SK-N-SH (cell line): ENCODE measurements around the gene TMEM11. TPM values are rescaled to one million over a fixed set of nuclear protein-coding genes. Genes with fewer than 3 reads are reported as not detected.

ENCODE experiments used
- CTCF ChIA-PET: fragments of 300-600, 350-600 bp; formaldehyde crosslinking; extraction: SDS; loops from one replicate; lab custom pipeline; 2021; lab: Yijun Ruan, JAX
- POLR2A ChIA-PET: fragments of 350-600 bp; sonication (Branson Sonifier 250); formaldehyde crosslinking; extraction: SDS; loops from one replicate; lab custom pipeline; 2020; ENCODE audit warnings: antibody characterized with exemption, inconsistent platforms; lab: Yijun Ruan, JAX
- DNase-seq: peaks from one replicate; pipeline ENCODE4 v3.0.0; 2012
- H2AFZ ChIP-seq: fragments of 200-600 bp; sonication (generic); 2 replicates; pipeline ENCODE4 v1.8.1; 2016; ENCODE audit warnings: antibody characterized with exemption, mild to moderate bottlenecking, low read depth
- H3F3A ChIP-seq: fragments of 200-600 bp; sonication (generic); replicated peaks from 2 replicates; pipeline ENCODE3; 2016; ENCODE audit warnings: antibody characterized with exemption, mild to moderate bottlenecking; ENCODE audit not compliant: insufficient read depth
- H3K27ac ChIP-seq, 2 experiments: fragments of 200-500 bp in 1 of 2; fragments of 200-600 bp in 1 of 2; sonication (Bioruptor generic) in 1 of 2; sonication (generic), shearing (Covaris generic) in 1 of 2; 2 replicates each; pipeline versions ENCODE4 v1.5.1 to v1.6.1; 2014 to 2016; ENCODE audit warnings: low read depth in 2 of 2, inconsistent platforms in 1 of 2, low read length in 1 of 2, mild to moderate bottlenecking in 1 of 2, mixed read lengths in 1 of 2
- H3K27me3 ChIP-seq: fragments of 200-600 bp; sonication (generic), shearing (Covaris generic); 2 replicates; pipeline ENCODE4 v1.6.1; 2016; ENCODE audit warnings: mixed run types; ENCODE audit not compliant: insufficient read depth
- H3K36me3 ChIP-seq, 2 experiments: fragments of 200-500 bp in 1 of 2; fragments of 200-600 bp in 1 of 2; sonication (Bioruptor generic) in 1 of 2; sonication (generic) in 1 of 2; replicated peaks in 1 of 2; 2 replicates each; pipeline versions ENCODE3 to v1.5.1; 2014 to 2016; ENCODE audit warnings: low read length in 1 of 2, mild to moderate bottlenecking in 1 of 2; ENCODE audit not compliant: insufficient read depth in 2 of 2, control insufficient read depth in 1 of 2
- H3K4me1 ChIP-seq, 2 experiments: fragments of 200-500 bp in 1 of 2; fragments of 200-600 bp in 1 of 2; sonication (Bioruptor generic) in 1 of 2; sonication (generic), shearing (Covaris generic) in 1 of 2; 2 replicates each; pipeline versions ENCODE4 v1.5.1 to v1.6.1; 2014 to 2016; ENCODE audit warnings: low read depth in 1 of 2, low read length in 1 of 2, mixed run types in 1 of 2; ENCODE audit not compliant: insufficient read depth in 2 of 2, control insufficient read depth in 1 of 2
- H3K4me2 ChIP-seq: fragments of 200-600 bp; sonication (generic), shearing (Covaris generic); 2 replicates; pipeline ENCODE4 v1.6.1; 2017; ENCODE audit warnings: mixed run types
- H3K4me3 ChIP-seq, 2 experiments: fragments of 200-500 bp in 1 of 2; fragments of 200-600 bp in 1 of 2; sonication (Bioruptor generic) in 1 of 2; sonication (generic), shearing (Covaris generic) in 1 of 2; 2 replicates each; pipeline versions ENCODE4 v1.5.1 to v1.8.1; 2014 to 2016; ENCODE audit warnings: low read depth in 2 of 2, inconsistent platforms in 1 of 2, low read length in 1 of 2, mild to moderate bottlenecking in 1 of 2, mixed read lengths in 1 of 2, moderate library complexity in 1 of 2
- H3K79me2 ChIP-seq: fragments of 200-600 bp; sonication (generic); 2 replicates; pipeline ENCODE4 v1.8.1; 2017; ENCODE audit warnings: mild to moderate bottlenecking; ENCODE audit not compliant: insufficient read depth
- H3K9ac ChIP-seq: fragments of 200-600 bp; sonication (generic); 2 replicates; pipeline ENCODE4 v1.6.1; 2017; ENCODE audit warnings: mixed run types
- H3K9me2 ChIP-seq: fragments of 200-600 bp; sonication (generic); 2 replicates; pipeline ENCODE4 v1.6.1; 2017; ENCODE audit warnings: mixed run types
- H3K9me3 ChIP-seq: fragments of 200-600 bp; sonication (generic); 2 replicates; pipeline ENCODE4 v1.6.1; 2017; ENCODE audit warnings: mixed run types, mild to moderate bottlenecking, moderate library complexity
- H4K20me1 ChIP-seq: fragments of 200-600 bp; sonication (generic); 2 replicates; pipeline ENCODE4 v1.6.1; 2017; ENCODE audit warnings: mild to moderate bottlenecking, mixed run types; ENCODE audit not compliant: insufficient read depth
- EP300 ChIP-seq, 2 experiments: IDR thresholded peaks; 2 replicates each; pipeline versions ENCODE4 v1.4.0 to v1.6.1; 2012; ENCODE audit warnings: borderline replicate concordance in 1 of 2, low read depth in 1 of 2, low read length in 1 of 2
- FOSL2 ChIP-seq: IDR thresholded peaks from 2 replicates; pipeline ENCODE4 v1.4.0; 2012; ENCODE audit warnings: low read depth, mild to moderate bottlenecking, moderate library complexity, borderline replicate concordance
- GABPA ChIP-seq: IDR thresholded peaks from 2 replicates; pipeline ENCODE4 v1.4.0; 2012; ENCODE audit warnings: low read depth, mild to moderate bottlenecking
- MAX ChIP-seq: IDR thresholded peaks from 2 replicates; pipeline ENCODE4 v1.4.0; 2012; ENCODE audit warnings: low read depth
- MEF2A ChIP-seq: IDR thresholded peaks from 2 replicates; pipeline ENCODE4 v1.4.0; 2012; ENCODE audit warnings: low read depth, borderline replicate concordance
- MXI1 ChIP-seq: IDR thresholded peaks from 2 replicates; pipeline ENCODE4 v1.6.1; 2012; ENCODE audit warnings: mild to moderate bottlenecking, low read depth, low read length, improper control_type of control experiment
- NRF1 ChIP-seq: IDR thresholded peaks from 2 replicates; pipeline ENCODE4 v1.6.1; 2012; ENCODE audit warnings: low read depth, mild to moderate bottlenecking, low read length
- PBX3 ChIP-seq: IDR thresholded peaks from 2 replicates; pipeline ENCODE4; 2012
- RAD21 ChIP-seq: IDR thresholded peaks from 2 replicates; pipeline ENCODE4 v1.6.1; 2012; ENCODE audit warnings: mild to moderate bottlenecking, low read length
- RCOR1 ChIP-seq: fragments of 150-350 bp; IDR thresholded peaks from 2 replicates; pipeline ENCODE4 v1.6.1; 2017; ENCODE audit warnings: antibody characterized with exemption, low read length
- REST ChIP-seq: IDR thresholded peaks from 2 replicates; pipeline ENCODE4 v1.6.1; 2012; ENCODE audit warnings: mild to moderate bottlenecking, low read depth, low read length, moderate library complexity
- RFX5 ChIP-seq: IDR thresholded peaks from 2 replicates; pipeline ENCODE4 v1.6.1; 2012; ENCODE audit warnings: mild to moderate bottlenecking, improper control_type of control experiment, low read length
- RXRA ChIP-seq: IDR thresholded peaks from 2 replicates; pipeline ENCODE4 v1.4.0; 2012; ENCODE audit warnings: low read depth, mild to moderate bottlenecking, borderline replicate concordance
- SIN3A ChIP-seq: IDR thresholded peaks from 2 replicates; pipeline ENCODE4 v1.6.1; 2012; ENCODE audit warnings: low read depth, mild to moderate bottlenecking, low read length, moderate library complexity, borderline replicate concordance
- TAF1 ChIP-seq: IDR thresholded peaks from 2 replicates; pipeline ENCODE4 v1.6.1; 2012; ENCODE audit warnings: low read depth, mild to moderate bottlenecking, low read length, moderate library complexity, borderline replicate concordance
- TCF12 ChIP-seq: IDR thresholded peaks from 2 replicates; pipeline ENCODE4 v1.4.0; 2012
- TEAD4 ChIP-seq: IDR thresholded peaks from 2 replicates; pipeline ENCODE4 v1.4.0; 2012; ENCODE audit warnings: mild to moderate bottlenecking, borderline replicate concordance; ENCODE audit not compliant: insufficient read depth
- USF1 ChIP-seq: IDR thresholded peaks from 2 replicates; pipeline ENCODE4 v1.4.0; 2012; ENCODE audit warnings: low read depth, borderline replicate concordance
- USF2 ChIP-seq: fragments of 150-350 bp; IDR thresholded peaks from 2 replicates; pipeline ENCODE4 v1.6.1; 2017; ENCODE audit warnings: antibody characterized with exemption, low read length, low read depth, borderline replicate concordance
- WGBS: methylation state at CpG from one replicate; pipeline ENCODE4 v1.1.6; 2017; ENCODE audit warnings: low lambda C conversion rate; 5-methylcytosine and 5-hydroxymethylcytosine counted together
- polyA plus RNA-seq, 3 experiments: library from polyadenylated mRNA; depleted of rRNA; stranded (reverse); fragments of >200 nt; gene quantifications; 2 replicates each; pipeline ENCODE4 v1.2.3, GENCODE V29; 2012

Gene TMEM11
- polyA plus RNA-seq, 1 of the 3 experiments (the other 2 are of a cell fraction), result 52.3 TPM

GRCh38 chr17:21201874-21202273 lies 12.1 kb downstream of the TMEM11 start:
- Histone ChIP-seq H3K27ac (no peak overlapping the region), H3K9me3 (no peaks in the 10 kb centered on the region), H3F3A (no peaks in the 10 kb centered on the region), H3K79me2 (peaks cover 99% of the 10 kb centered on the region), H3K4me1 (peaks cover 0 to 19% of the 10 kb centered on the region in 2 experiments; a peak in 1 of 4 replicates), H3K9ac (no peak overlapping the region), H3K27me3 (no peaks in the 10 kb centered on the region), H3K4me2 (no peak overlapping the region), H3K9me2 (no peaks in the 10 kb centered on the region), H3K36me3 (peaks cover 6 to 12% of the 10 kb centered on the region in 2 experiments), H3K4me3 (no peak overlapping the region), H4K20me1 (peaks cover 90% of the 10 kb centered on the region), H2AFZ (no peak overlapping the region)
- WGBS, result 95% methylated on average over 10 of the region's 11 CpGs
- ChIA-PET POLR2A (interaction anchor here (0.9 to 1.0 kb wide), 2 partner anchors 10 to 12 kb away, joined by 3 to 4 read pairs; no protein-coding TSS in a partner anchor), CTCF (interaction anchor here (1.1 to 2.5 kb wide), 3 partner anchors 13 to 82 kb away, joined by 3 to 8 read pairs (median 4); no protein-coding TSS in a partner anchor)
- no peak for TF ChIP-seq SIN3A
- no peak for TF ChIP-seq RFX5
- TF ChIP-seq GABPA, result no peak
- TF ChIP-seq RCOR1, result no peak
- TF ChIP-seq EP300 (IDR thresholded peaks at IDR 0.05; ENCODE audit: borderline replicate concordance in 1 of 2, low read depth in 1 of 2, low read length in 1 of 2), result no peak
- no peak for TF ChIP-seq TAF1
- TF ChIP-seq USF1, result no peak
- TF ChIP-seq MEF2A, result no peak
- TF ChIP-seq RXRA, result no peak
- TF ChIP-seq NRF1, result no peak
- TF ChIP-seq RAD21, result no peak
- no peak for TF ChIP-seq MAX
- TF ChIP-seq REST, result no peak
- TF ChIP-seq USF2, result no peak
- TF ChIP-seq TEAD4, result no peak
- no peak for TF ChIP-seq FOSL2
- no peak for TF ChIP-seq MXI1
- no peak for TF ChIP-seq TCF12
- no peak for TF ChIP-seq PBX3
- DNase-seq, result no peak
